ENCODE measurements around the gene HAPLN2.
A peak's percentile ranks its signal among the peaks of the same experiment; 100 is the strongest.

HAPLN2 gene

DNA sequence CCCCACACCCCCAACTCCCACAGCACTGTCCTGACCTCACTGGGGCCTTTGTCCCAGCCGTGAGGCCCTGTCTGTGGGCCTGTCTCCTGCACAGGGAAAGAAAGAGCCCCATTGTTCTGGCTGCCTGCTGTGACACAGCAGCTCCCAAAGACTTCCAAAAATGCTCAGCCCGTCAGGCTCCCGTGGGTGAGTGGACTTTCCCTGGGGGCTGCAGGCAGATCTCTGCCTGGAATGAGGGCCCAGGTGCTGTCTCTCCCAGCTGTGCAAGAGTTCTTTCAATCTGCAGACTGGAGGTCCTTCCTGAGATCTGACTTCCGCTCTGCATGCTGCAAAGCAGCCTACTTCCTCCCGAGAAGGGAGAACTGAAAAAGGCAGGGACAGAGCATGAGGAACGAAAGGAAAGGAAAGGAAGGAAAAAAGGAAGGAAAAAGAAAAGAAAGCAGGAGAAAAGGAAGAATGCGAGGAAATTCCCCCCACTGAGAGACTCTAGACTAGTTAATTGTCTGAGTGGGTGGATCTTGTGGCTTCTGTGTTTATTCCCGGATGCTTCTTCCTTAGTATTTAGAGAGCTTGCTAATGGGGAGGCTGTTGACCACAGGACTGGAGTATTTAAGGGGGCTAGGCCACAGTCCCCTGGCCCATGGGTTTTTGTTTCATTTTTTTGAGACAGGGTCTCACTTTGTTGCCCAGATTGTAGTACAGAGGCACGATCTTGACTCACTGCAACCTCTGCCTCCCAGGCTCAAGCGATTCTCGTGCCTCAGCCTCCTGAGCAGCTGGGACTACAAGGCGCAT is 43.0 kb downstream of the HAPLN2 start:
- Histone ChIP-seq H3K9me3 (ENCODE audit: severe bottlenecking) (no peaks in the 10 kb centered on the region), H3K4me1 (ENCODE audit: insufficient read depth, poor library complexity, severe bottlenecking) (peaks cover 16% of the 10 kb centered on the region), H3K27me3 (ENCODE audit: insufficient read depth, poor library complexity, severe bottlenecking) (peaks cover 2% of the 10 kb centered on the region), H3K4me3 (ENCODE audit: severe bottlenecking) (no peak overlapping the region), H3K36me3 (ENCODE audit: low read depth) (no peaks in the 10 kb centered on the region), H3K27ac (ENCODE audit: poor library complexity, severe bottlenecking) (peak overlapping the region; percentile 94)
- TF ChIP-seq, protein P1, sequence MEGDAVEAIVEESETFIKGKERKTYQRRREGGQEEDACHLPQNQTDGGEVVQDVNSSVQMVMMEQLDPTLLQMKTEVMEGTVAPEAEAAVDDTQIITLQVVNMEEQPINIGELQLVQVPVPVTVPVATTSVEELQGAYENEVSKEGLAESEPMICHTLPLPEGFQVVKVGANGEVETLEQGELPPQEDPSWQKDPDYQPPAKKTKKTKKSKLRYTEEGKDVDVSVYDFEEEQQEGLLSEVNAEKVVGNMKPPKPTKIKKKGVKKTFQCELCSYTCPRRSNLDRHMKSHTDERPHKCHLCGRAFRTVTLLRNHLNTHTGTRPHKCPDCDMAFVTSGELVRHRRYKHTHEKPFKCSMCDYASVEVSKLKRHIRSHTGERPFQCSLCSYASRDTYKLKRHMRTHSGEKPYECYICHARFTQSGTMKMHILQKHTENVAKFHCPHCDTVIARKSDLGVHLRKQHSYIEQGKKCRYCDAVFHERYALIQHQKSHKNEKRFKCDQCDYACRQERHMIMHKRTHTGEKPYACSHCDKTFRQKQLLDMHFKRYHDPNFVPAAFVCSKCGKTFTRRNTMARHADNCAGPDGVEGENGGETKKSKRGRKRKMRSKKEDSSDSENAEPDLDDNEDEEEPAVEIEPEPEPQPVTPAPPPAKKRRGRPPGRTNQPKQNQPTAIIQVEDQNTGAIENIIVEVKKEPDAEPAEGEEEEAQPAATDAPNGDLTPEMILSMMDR (IDR thresholded peaks at IDR 0.05; ENCODE audit: poor library complexity, severe bottlenecking) = no peak
- no peak for ATAC-seq (ENCODE audit: low read depth)
- DNase-seq (ENCODE audit: low spot score) = no peak

DNA sequence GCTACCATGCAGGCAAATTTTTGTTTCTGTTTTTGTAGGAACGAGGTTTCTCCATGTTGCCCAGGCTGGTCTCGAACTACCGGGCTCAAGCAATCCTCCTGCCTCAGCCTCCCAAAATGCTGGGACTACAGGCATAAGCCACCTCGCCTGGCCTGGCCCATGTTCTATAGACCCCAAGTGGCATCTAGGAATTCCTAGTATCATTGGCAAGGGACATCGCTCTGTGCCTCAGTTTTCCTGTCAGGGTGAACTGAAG is 43.5 kb downstream of the HAPLN2 start:
- H3K9me3 ChIP-seq (ENCODE audit: severe bottlenecking) = no peaks in the 10 kb centered on the region
- no peak overlapping the region for H3K27ac ChIP-seq (ENCODE audit: poor library complexity, severe bottlenecking)
- ATAC-seq (ENCODE audit: low read depth) (no peak), DNase-seq (ENCODE audit: low spot score) (no peak)
- H3K4me3 ChIP-seq (ENCODE audit: severe bottlenecking) = no peak overlapping the region
- no peaks in the 10 kb centered on the region for H3K27me3 ChIP-seq (ENCODE audit: insufficient read depth, poor library complexity, severe bottlenecking)
- TF ChIP-seq, protein P1 (IDR thresholded peaks at IDR 0.05; ENCODE audit: poor library complexity, severe bottlenecking) = no peak
- no peaks in the 10 kb centered on the region for H3K36me3 ChIP-seq (ENCODE audit: low read depth)
- H3K4me1 ChIP-seq (ENCODE audit: insufficient read depth, poor library complexity, severe bottlenecking) = peaks cover 16% of the 10 kb centered on the region

DNA sequence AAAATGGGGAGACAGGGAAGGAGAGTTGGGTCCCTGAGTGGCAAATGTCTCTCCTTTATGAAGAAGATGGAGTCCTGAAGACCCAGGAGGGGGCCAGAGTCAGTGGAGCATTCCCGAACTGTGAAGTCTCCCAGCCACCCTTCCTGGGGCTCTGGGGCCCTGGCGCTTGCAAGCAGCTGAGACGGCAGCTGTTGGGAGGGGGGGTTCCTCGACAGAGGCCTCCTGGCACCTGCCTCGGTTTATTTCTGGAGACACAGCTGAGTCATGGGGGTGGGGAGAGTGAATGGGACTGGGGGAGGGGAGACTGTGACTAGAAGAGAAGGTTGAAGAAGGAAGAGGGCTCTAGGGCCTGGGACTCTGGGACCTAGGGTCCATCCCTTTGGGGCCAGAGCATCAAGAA is 44.0 kb downstream of the HAPLN2 start:
- ATAC-seq (ENCODE audit: low read depth) (no peak), DNase-seq (ENCODE audit: low spot score) (no peak)
- Histone ChIP-seq H3K4me1 (ENCODE audit: insufficient read depth, poor library complexity, severe bottlenecking) (peaks cover 16% of the 10 kb centered on the region), H3K27me3 (ENCODE audit: insufficient read depth, poor library complexity, severe bottlenecking) (no peaks in the 10 kb centered on the region), H3K4me3 (ENCODE audit: severe bottlenecking) (no peak overlapping the region), H3K27ac (ENCODE audit: poor library complexity, severe bottlenecking) (no peak overlapping the region), H3K9me3 (ENCODE audit: severe bottlenecking) (no peaks in the 10 kb centered on the region), H3K36me3 (ENCODE audit: low read depth) (no peaks in the 10 kb centered on the region)
- TF ChIP-seq, protein P1 (IDR thresholded peaks at IDR 0.05; ENCODE audit: poor library complexity, severe bottlenecking) = no peak

DNA sequence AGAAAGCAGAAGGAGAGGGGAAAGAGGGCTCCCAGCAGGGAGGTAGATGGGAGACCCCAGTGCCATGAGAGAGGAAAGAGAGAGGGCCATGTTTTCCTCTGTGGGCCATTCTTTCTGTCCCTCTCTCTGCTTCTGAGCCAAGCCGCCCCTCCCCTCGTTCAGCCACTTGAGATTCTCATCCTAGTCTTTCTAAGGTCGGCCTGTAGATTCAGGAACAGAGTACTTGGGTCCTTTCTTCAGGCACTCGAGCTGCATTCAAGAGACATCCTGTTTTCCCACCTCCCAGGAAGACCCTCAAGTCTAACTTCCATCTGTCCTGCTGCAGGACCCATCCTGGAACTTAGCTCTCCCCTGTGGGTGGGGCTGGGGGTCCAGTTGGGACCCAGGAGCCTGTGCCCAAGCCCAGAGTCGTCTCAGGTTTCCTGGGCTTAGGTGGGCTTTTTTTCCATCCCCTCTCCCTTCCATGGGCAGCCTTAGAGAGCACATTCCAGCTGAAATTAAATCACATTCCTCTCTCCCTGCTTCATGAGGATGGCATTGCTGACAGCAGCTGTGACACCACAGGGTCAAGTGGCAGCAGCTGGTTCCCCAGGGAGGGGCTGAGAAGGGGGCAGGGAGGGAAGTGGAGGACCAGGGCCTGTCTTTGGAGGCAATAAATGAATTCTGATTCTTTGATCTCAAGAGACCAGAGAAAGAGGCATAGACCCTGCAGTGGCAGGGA is 45.0 kb downstream of the HAPLN2 start:
- no peak overlapping the region for H3K27ac ChIP-seq (ENCODE audit: poor library complexity, severe bottlenecking)
- ATAC-seq (ENCODE audit: low read depth) = no peak
- H3K9me3 ChIP-seq (ENCODE audit: severe bottlenecking) = no peaks in the 10 kb centered on the region
- no peaks in the 10 kb centered on the region for H3K36me3 ChIP-seq (ENCODE audit: low read depth)
- DNase-seq (ENCODE audit: low spot score) = no peak
- no peaks in the 10 kb centered on the region for H3K27me3 ChIP-seq (ENCODE audit: insufficient read depth, poor library complexity, severe bottlenecking)
- TF ChIP-seq, protein P1 (IDR thresholded peaks at IDR 0.05; ENCODE audit: poor library complexity, severe bottlenecking) = no peak
- peaks cover 16% of the 10 kb centered on the region for H3K4me1 ChIP-seq (ENCODE audit: insufficient read depth, poor library complexity, severe bottlenecking)
- no peak overlapping the region for H3K4me3 ChIP-seq (ENCODE audit: severe bottlenecking)
